ENCODE data around the gene WDR74.

- peak; percentile 100 for TF ChIP-seq POLR2A (IDR thresholded peaks at IDR 0.05; ENCODE audit: low read depth)
- no peak for TF ChIP-seq EP300 (IDR thresholded peaks at IDR 0.05)
- no peak for TF ChIP-seq CTCF (IDR thresholded peaks at IDR 0.05)
- peak; percentile 96 to 100 for TF ChIP-seq POLR2AphosphoS5 (IDR thresholded peaks at IDR 0.05)
Measured at GRCh38 chr11:62841361-62842170, 2.2 kb upstream of the WDR74 start.
